ENCODE results near the gene MRM2. TPM values are rescaled to one million over a fixed set of nuclear protein-coding genes. Genes with fewer than 3 reads are reported as not detected.

The MRM2 gene
- total RNA-seq, 1 experiment from 2014 or later = 48.0 TPM

DNA sequence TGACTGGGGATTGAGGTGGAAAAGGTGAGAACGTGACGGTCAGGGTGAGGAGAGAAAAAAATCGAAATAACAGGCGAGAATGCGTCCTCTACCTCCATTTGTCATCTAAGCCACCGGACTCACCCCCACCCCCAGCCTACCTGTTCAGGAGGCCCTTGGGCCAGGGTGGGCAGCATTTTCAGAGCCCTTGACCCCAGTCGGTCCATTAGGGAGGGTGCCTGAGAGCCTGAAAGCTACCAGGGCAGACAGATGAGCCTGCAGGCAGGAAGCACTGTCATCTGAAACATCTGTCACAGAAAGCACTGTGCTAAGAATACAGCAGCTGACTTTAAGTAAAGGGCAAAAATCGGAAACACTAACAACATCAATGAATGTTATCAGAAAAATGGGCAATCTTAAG, 56.3 kb downstream of the MRM2 start:
- DNase-seq (ENCODE audit: low read depth) = no peak

Other genes with a start within 250 kb of the MRM2 start
- gene MAD1L1, start 9.3 kb downstream of the MRM2 start, total RNA-seq (2014; rRNA removed; shearing (Covaris generic)) = 41.0 and 61.5 TPM in 2 replicates
- gene NUDT1, start within 50 bp of the MRM2 start, total RNA-seq (2014; rRNA removed; shearing (Covaris generic)) = 47.0 and 61.2 TPM in 2 replicates
- 9.6 and 10.0 TPM in 2 replicates for gene SNX8, start 72.2 kb upstream of the MRM2 start, total RNA-seq (2014; rRNA removed; shearing (Covaris generic))
- 160 and 165 TPM in 2 replicates for gene EIF3B, start 112.6 kb upstream of the MRM2 start, total RNA-seq (2014; rRNA removed; shearing (Covaris generic))
- gene CHST12, start 161.4 kb upstream of the MRM2 start, total RNA-seq (2014; rRNA removed; shearing (Covaris generic)) = 8.5 and 14.3 TPM in 2 replicates
- not detected in 2 replicates for gene GRIFIN, start 234.2 kb upstream of the MRM2 start, total RNA-seq (2014; rRNA removed; shearing (Covaris generic))